Inflammatory macrophage treated with lipopolysaccharide for 4 hours (primary cell): ENCODE results near the gene MOSMO.
"Not testable (repeated sequence)": the region's sequence is repeated elsewhere in the genome, so short reads cannot be mapped to it uniquely, and the experiment has no call there.

Experiments used
- DNase-seq: peaks from one replicate; pipeline ENCODE4 v3.0.0-alpha.2; 2020

Gene MOSMO

DNA sequence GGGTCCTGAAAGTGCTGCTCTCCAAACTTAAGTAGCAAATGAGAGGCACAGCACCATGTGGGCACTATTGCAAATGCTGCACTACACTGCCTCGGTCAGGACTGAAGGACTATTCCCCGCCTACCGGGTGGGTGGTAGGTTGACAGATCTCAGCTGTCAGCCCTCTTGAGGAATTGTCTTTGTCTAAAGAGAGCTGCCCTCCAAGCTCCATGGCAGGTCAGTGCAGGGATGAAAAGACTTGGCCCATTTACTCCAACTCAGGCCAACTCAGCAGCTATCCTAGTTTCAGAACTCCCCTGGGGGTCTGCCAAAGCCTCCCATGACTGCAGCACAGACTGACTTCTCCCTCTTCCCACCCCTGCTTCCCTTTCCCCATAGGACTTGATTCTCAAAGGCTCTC lies 3.6 kb upstream of the MOSMO start:
- no peak for DNase-seq

DNA sequence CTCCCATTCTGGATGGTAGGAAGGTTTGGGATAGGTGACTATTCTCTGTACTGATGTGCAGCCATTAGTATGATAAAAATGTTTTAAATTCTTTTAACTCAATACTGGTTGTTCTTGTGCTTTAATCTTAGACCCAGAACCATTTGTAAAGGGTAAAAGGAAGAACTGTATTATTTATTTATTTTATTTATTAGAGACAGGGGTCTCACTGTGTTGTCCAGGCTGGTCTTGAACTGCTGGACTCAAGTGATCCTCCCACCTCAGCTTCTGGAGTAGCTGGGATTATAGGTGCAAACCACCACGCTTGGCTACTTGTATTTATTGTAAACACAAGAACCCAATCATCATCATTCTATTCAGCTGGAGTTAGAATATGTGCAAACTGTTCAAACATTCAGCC lies 2.2 kb upstream of the MOSMO start:
- no peak for DNase-seq

DNA sequence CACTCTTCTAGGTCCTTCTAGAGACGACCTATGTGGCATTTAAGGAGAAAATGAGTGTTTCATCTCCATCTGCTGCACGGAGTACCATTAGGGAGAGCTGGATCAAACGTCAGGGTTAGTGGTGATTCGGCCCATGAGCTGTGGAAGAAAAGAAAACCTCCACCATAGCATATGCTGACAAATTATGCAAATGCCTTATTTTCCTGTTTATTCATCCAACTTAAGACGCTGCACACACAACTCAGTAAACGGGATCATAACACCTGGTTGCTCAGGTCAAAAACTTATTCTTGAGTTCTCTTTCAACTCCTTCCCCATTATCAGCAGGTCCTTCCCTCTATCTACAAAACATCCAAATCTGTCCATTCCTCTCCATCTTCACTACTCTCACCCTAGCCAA lies 1.3 kb upstream of the MOSMO start:
- no peak for DNase-seq

DNA sequence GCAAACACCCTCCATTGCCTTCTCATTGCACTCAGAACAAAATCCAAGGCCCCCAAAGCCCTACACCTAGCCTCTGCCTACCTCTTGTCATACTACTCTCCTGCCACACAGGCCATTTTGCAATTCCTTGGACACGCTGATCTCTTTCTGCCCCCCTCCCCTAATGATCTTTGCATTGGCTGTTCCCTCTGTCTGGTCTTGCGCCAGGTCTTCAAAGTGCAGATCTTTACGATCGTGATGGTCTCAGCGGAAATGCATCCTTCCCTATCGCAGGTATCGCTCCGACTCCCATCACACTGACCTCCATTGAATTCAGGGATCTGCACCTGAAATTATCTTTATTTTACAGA lies 777 bp upstream of the MOSMO start:
- no peak for DNase-seq

DNA sequence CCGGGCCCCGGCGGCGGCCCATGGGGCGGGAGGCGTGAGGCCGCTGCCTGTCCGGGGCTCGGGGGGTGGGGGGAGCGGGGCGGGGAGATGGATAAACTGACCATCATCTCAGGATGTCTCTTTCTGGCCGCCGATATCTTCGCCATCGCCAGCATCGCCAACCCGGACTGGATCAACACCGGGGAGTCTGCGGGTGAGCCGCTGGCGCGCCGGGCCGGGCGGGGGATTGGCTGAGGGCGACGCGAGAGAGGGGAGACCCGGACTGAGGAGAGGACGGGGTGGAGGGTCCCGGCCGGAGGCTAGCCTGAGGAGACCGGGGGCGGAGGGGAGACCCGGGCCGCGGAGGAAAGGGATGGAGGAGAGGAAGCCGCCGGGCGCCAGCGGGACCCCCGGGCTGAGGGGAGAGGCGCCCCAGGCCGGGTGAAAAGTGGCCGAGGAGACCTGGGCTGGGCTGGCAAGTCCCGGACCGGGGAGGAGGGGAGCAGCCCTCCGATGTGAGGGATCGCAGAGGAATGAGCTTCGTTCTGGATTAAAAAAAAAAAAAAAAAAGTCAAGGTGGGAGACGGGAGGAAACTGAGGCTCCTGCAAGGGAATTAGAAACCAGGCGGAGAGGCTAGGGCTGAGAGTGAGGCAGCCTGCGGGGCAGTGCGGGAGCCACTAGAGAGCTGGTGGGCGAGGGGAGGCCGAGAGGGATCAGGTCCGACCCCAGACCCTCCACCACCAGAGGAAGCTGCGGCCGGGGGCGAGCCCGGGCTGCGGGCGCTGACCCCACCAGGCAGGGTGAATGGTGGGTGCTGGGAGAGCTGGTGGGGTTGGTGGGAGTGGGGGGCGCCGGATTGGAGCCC lies 526 bp downstream of the MOSMO start:
- DNase-seq, result no peak

DNA sequence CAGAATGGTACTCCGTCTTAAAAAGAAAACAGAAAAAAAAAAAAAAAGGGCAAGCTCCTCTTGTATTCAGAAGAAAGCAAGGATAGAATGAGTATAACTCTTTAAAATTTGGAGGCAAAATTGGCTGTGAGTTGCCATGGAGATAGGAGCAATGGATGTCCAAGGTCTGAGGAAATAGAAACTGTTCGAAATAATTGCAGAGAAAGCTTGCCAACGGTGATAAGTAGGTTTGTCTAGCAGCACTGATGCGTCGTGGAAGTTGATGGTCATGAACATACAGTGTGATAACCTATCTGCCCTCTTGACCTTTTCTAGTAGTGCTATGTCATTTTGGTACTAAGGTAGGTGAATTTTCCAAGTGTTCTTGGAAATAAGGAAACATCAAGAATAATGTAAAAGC lies 3.0 kb downstream of the MOSMO start:
- no peak for DNase-seq

DNA sequence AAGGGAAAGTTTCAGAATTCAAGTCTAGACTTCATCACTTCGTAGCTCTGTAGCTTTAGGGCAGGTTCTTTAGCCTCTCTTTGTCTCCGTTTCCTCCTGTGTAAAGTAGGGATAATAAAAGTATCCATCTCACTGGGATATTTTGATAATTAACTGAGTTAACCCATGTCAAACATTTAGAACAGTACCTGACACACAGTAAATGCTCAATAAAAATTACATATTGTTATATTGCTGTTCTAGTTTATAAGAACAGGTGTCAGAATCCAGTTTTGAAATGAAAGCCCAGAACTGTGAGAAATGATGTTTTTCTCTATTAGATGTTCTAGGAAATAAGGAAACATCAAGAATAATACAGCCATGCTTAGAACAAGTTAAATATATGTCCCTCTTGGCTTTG lies 4.3 kb downstream of the MOSMO start:
- no peak for DNase-seq

DNA sequence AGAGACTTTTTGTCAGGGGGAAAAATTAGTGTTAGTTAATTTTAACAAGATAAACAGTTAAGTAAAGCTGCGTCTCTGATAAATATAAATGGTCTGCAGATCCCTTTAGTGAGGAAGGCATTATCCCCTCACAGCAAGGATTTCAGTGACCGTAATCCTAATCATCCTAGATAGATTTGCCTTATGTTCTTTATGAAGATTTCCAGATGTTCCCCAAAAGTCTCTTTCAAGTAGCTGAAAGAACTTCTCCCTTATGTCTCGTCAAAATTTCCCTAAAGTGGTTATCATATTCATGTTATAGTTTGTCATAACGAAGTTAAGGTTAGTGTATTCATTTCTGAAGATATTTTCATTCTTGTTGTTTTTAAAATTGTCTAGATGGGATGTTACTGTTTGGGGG lies 5.6 kb downstream of the MOSMO start:
- DNase-seq, result no peak

DNA sequence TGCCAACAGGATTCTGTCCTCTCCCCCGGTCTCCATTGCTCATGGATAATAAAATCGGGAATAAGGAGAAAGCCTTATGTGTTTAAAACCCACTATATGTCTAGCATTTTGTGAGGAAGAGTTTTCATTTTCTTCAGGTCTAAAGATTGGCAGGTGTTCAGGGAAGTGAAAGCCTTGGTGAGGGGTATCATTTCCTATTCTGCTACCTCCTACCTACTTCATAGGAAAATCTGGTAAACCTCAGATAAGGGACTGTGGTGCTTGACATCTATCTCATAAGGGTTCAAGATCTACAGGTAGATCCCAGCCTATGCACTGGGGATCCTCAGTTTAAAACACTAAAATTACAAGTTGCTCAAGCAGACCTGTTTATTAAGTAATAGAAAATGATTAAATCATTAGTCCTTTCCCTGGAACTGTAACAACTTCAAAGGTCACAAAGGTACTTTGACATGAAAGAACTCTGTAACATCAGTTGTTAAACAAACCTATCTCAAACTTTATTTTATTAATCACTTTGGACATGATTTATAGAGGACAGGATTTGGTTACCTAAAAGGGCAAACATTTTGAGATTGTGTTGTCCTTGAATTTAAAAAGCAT lies 6.5 kb downstream of the MOSMO start:
- DNase-seq, result no peak

DNA sequence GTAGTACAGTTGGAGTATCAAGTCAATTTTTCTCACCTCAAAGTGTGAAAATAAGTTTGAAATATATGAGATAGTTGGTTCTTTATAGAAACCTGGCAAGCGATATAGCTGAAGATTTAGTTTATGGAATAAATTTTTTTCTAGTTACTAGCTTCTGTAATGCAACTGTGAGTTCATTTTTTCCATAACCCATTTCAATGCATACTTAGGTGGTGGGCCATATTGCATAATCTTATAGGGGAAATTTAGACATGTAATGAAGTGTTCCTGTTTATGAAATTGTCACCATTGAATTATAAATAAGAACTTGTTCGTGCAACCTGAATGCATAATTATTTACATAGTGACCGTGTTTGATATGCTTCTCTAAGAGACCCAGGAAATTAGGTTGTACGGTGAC lies 9.0 kb downstream of the MOSMO start:
- peak; percentile 51 for DNase-seq

DNA sequence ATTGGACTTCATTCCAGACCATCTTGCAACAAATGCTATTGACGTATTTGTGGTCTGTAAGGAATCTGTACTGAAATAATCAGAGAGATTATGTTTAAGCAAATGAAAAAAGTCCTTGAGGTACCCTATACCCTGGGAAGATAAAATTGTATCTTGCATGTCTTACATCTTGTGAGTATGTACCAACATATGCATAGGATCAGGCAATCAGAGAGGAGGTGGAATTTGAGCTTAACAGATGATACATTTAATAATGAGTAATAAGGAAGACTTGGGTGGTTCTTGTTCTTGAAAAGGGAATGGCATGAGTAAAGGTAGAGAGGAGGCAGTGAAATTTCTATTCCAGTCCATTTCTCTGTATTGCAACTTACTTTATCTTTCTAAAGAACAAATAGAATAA lies 10.6 kb downstream of the MOSMO start:
- no peak for DNase-seq

DNA sequence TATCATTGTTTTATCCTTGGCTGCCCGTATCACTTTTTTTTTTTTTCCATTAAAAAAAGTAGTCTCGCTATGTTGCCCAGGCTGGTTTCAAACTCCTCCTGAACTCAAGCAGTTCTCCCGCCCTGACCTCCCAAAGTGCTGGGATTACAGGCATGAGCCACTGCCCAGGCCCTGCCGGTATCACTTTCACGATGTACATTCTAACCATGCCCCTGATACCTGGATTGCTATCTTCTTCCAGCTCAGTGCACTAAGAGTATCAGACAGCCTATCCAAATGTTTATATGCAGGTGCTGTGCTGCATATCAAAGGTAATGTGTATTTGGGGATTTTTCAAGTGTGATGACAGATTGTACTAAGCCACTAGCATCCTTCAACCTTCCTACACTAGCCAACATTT lies 14.2 kb downstream of the MOSMO start:
- no peak for DNase-seq

DNA sequence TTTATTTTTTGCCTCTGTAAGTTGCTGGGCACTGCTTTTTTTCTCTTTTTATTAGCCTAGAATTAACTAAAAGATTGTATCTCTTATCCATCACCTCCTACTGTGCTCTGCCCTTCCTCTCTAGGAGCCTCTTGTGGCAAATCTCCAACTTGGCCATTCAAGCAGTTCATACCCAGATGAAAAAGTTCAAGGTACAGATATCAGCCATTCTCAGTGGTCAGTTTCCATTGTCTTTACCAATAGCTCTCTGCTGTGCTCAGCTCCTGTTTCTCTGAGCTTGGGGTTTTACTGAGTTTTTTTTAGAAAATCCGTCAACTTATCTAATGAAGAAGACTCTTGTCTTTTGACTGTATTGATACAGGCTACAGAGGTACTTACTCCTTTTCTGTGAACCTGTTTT lies 15.6 kb downstream of the MOSMO start:
- no peak for DNase-seq

DNA sequence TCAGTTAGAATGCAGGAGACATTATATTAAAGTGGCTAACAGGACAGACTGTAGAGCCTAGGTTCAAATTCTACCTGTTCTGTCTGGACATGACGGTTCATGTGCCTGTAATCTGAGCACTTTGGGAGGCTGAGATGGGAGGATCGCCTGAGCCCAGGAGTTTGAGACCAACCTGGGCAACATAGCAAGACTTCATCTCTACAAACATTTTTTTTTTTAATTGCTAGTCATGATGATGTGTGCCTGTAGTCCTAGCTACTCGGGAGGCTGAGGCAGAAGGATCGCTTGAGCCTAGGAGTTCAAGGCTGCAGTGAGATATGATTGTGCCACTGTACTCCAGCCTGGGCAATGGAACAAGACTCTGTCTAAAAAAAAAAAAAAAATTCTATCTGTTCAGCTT lies 16.9 kb downstream of the MOSMO start:
- DNase-seq, result not testable (repeated sequence)

DNA sequence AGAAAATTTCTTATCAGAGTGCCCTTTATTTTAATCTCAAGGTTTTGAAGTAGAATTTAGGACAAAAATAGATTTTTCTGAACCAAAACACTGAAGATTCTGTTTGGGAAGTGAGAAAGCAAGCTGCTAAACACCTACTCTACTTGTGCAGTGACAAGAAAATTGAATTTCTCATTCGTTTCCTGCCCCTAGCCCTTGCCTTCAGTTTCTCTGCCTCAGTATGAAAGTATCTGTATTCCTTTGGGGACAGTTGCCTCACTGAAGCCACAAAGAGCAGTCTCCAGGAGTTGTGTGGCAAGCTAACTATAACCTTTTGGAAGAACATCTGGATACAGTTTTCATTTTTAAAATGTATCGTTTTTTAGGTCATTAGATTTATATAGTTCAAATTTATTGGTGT lies 19.7 kb downstream of the MOSMO start:
- DNase-seq, result no peak

DNA sequence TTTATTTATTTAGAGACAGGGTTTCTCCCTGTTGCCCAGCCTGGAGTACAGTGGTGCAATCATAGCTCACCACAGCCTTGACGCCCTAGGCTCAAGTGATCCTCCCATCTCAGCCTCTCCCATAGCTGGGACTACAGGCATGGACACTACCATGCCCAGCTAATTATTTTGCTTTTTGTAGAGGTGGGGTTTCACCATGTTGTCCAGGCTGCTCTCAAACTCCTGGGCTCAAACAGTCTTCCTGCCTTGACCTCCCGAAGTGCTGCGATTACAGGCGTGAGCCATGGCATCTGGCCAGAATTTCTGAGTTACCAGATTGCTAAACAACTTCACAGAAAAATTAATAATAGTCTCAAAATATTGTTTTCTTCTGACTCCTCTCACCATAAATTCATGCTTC lies 21.7 kb downstream of the MOSMO start:
- no peak for DNase-seq

DNA sequence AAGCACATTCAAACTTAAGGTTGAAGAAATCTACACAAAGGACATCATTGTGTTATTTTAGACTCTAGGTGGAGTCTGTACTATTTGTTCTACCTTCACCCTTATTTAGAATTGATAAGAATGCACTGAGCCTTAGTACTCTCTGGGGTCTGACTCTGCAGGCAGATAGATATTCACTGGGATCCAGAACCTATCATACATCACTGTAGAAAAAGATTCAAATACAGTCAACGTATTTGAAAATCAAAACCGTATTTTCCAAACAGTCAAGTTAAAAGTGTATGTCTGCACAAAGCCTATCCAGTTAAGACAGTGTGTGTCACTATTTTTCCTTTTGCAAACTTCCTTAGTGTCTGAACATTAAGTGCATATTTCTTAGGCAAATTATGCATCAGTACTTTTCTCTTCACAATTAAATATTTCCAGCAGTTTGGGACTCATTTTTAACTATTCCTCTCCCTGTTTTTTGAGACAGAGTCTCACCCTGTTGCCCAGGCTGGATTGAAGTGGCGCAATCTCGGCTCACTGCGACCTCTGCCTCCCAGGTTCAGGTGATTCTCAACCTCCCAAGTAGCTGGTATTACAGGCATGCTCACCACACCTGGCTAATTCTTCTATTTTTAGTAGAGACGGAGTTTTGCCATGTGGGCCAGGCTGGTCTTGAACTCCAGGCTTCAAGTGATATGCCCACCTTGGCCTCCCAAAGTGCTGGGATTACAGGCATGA lies 22.3 kb downstream of the MOSMO start:
- no peak for DNase-seq

DNA sequence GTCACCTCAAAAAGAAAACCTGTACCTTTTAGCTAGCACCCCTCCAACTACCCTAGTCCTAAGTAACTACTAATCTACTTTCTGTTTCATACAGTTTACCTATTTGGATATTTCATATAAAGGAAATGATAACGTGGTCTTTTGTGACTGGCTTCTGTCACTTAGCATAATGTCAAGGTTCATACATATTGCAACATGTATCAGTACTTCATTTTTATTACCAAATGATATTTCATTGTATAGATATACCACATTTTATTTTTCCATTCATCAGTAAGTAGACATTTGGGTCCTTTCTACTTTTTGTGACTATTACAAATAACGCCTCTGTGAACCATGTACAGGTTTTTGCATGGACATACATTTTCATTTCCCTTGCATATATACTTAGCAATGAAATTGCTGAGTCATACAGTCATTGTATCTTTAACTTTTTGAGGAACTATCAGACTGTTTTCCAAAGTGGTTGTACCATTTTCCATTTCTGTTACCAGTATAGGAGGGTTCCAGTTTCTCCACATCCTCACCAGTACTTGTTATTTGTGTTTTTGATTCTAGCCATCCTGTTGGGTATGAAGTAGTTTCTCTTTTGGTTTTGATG lies 23.7 kb downstream of the MOSMO start:
- DNase-seq, result peak; percentile 32

DNA sequence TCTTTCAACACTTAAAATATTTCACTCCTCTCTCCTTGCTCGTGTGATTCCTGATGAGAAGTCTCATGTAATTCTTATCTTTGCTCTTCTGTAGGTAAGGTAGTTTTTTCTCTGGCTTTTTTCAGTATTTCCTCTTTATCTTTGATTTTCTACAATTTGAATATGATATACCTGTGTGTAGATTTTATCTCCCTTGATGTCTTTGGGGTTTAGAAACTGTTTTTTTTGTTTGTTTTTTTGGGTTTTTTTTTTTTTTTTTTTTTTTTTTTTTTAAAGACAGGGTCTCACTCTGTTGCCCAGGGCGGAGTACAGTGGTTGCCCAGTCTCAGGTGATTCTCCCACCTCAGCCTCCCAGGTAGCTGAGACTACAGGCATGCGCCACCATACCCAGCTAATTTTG lies 26.6 kb downstream of the MOSMO start:
- DNase-seq, result no peak

DNA sequence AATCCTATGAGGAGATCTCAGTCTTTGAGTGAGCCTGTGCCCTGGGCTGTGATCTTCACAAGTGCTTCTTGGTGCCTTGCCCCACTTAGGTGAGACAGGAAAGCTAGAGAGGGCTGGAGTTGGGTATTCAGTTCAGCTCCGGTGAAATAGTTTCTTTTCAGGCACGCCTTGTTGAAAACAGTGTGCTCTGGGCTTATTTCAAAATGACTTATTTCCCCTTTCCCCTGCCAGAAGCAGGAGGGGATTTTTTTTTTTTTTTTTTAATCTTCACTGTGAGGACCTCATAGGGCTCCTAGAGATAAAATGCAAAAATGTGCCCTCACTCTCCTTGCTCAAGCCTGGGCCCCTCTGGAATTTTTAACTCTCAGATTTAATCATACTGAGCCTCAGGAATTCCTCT lies 27.2 kb downstream of the MOSMO start:
- DNase-seq, result peak; percentile 57

DNA sequence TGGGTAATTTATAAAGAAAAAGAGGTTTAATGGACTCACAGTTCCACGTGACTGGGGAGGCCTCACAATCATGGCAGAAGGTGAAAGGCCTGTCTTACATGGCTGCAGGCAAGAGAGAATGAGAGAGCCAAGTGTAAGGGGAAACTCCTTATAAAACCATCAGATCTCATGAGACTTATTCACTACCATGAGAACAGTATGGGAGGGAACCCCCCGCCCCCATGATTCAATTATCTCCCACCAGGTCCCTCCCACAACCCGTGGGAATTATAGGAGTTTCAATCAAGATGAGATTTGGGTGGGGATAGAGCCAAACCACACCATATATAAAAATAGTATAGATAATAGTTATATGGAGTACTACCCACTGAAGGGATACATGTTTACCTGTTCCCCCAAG lies 36.0 kb downstream of the MOSMO start:
- not testable (repeated sequence) for DNase-seq

DNA sequence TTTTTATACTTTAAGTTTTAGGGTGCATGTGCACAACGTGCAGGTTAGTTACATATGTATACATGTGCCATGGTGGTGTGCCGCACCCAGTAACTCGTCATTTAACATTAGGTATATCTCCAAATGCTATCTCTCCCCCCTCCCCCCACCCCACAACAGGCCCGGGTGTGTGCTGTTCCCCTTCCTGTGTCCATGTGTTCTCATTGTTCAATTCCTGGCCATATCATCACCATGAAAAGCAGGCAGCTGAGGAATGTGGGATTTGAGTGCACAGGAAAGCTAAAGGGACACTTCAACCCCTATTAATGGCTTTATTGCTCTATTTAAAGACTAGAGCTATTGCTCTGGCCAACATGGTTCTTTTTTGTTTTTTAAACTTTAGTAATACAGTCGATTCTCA lies 38.0 kb downstream of the MOSMO start:
- DNase-seq, result not testable (repeated sequence)

DNA sequence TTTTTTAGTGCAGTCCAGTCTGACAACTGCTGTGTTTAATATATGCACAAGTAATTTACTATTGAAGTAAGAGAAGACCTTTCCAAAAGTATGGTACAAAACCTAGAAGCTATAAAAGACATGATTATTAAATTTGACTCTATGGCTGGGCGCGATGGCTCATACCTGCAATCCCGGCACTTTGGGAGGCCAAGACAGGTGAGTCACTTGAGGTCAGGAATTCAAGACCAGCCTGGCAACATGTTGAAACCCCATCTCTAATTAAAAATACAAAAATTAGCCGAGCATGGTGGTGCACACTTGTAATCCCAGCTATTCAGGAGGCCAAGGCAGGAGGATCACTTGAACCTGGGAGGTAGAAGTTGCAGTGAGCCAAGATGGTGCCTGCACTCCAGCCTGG lies 43.1 kb downstream of the MOSMO start:
- no peak for DNase-seq

DNA sequence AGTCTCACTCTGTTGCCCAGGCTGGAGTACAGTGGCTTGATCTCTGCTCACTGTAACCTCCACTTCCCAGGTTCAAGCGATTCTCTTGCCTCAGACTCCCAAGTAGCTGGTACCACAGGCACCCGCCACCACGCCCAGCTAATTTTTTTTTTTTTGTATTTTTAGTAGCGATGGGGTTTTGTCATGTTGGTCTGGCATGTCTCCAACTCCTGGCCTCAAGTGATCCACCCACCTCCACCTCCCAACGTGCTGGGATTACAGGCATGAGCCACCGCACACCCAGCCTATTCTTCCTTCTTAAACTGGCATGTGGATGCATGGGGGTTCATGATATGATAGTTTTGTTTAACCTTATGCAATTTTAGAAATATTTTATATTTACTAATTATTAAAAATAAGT lies 45.1 kb downstream of the MOSMO start:
- DNase-seq, result no peak
